SJSA1 (cell line): ENCODE data around the gene MCUB. TPM values are rescaled to one million over a fixed set of nuclear protein-coding genes. Genes with fewer than 3 reads are reported as not detected.

ENCODE experiments used
- DNase-seq, 2 experiments: peaks; one replicate each; pipeline ENCODE4 v3.0.0-alpha.2; 2015 to 2020; ENCODE audit warnings: low spot score in 2 of 2, low read depth in 1 of 2
- H3K27ac ChIP-seq: fragments of 250-450 bp; sonication (Bioruptor Pico); 2 replicates; pipeline ENCODE4 v1.5.1; 2020; ENCODE audit warnings: mild to moderate bottlenecking, moderate library complexity
- H3K27me3 ChIP-seq: fragments of 250-450 bp; sonication (Bioruptor Pico); replicated peaks from 2 replicates; pipeline ENCODE4 v1.5.1; 2020; ENCODE audit warnings: mild to moderate bottlenecking, moderate library complexity
- H3K36me3 ChIP-seq: fragments of 250-450 bp; sonication (Bioruptor Pico); 2 replicates; pipeline ENCODE4 v1.5.1; 2020; ENCODE audit warnings: mild to moderate bottlenecking
- H3K4me1 ChIP-seq: fragments of 250-450 bp; sonication (Bioruptor Pico); replicated peaks from 2 replicates; pipeline ENCODE4 v1.6.1; 2021; ENCODE audit warnings: mild to moderate bottlenecking
- H3K4me3 ChIP-seq: fragments of 250-450 bp; sonication (Bioruptor Pico); 2 replicates; pipeline ENCODE4 v1.5.1; 2020; ENCODE audit warnings: mild to moderate bottlenecking
- H3K9me3 ChIP-seq: fragments of 250-450 bp; sonication (Bioruptor Pico); replicated peaks from 2 replicates; pipeline ENCODE4 v1.5.1; 2020; ENCODE audit warnings: mild to moderate bottlenecking
- total RNA-seq: library from RNA; depleted of rRNA; stranded (reverse); fragments of >200 nt; shearing (Covaris generic); gene quantifications from 2 replicates; pipeline ENCODE4 v1.2.3, GENCODE V29; 2014

Gene MCUB
- total RNA-seq, 1 experiment from 2014 or later = 46.5 TPM

DNA sequence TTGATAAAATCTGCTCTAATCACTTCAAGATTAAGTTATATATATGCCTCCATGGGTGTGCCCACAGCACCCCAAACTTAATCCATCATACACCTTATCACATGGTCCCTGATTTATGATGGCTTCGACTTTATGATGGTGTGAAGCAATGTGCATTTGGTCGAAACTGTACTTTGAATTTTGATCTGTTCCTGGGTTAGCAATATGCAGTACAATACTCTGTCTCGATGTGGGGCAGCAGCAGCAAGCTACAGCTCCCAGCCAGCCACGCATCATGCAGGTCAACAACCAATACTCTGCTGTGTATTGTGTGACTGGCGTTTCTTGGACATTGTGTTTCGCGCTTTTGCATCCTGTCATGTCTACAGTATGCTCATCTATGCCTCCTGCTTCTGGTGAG lies 62.6 kb downstream of the MCUB start:
- H3K36me3 ChIP-seq = no peaks in the 10 kb centered on the region
- H3K4me1 ChIP-seq = no peaks in the 10 kb centered on the region
- no peak for DNase-seq
- no peaks in the 10 kb centered on the region for H3K27me3 ChIP-seq
- H3K4me3 ChIP-seq = no peak overlapping the region
- no peaks in the 10 kb centered on the region for H3K9me3 ChIP-seq
- no peak overlapping the region for H3K27ac ChIP-seq

DNA sequence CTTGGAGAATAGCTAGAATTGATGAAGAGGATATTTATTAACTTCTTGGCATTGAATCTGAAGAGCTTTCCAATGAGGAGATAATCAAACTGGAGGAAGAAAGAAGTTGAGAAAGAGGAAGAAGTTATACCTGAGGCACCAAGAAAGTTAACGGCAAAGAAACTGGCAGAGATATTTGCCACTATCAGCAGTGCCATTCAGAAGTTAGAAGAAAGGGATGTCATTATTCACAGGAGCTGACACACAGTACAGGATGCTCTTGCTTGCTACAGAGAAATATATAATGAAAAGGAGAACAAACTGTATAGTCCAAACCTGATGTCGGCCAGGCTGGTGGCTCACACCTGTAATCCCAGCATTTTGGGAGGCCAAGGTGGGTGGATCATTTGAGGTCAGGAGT lies 64.5 kb downstream of the MCUB start:
- Histone ChIP-seq H3K4me1 (no peaks in the 10 kb centered on the region), H3K36me3 (no peaks in the 10 kb centered on the region), H3K27me3 (no peaks in the 10 kb centered on the region), H3K9me3 (no peaks in the 10 kb centered on the region), H3K4me3 (no peak overlapping the region), H3K27ac (no peak overlapping the region)
- DNase-seq = no peak

DNA sequence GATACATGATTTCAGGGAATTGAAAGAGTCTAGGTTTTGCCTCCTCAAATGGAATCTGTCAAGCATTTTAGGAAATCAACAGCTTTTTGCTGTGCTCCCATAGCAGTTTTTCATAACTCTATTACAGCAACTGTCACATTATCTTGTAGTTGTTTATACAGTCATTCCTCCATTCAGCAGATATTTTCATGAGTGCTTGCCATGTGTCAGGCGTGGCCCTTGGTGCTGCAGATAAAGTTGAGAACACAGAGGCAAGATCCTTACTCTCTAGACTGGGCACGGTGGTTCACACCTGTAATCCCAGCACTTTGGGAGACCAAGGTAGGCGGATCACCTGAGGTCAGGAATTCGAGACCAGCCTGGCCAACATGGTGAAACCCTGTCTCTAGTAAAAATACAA lies 67.3 kb downstream of the MCUB start:
- H3K27me3 ChIP-seq = no peaks in the 10 kb centered on the region
- no peaks in the 10 kb centered on the region for H3K4me1 ChIP-seq
- no peaks in the 10 kb centered on the region for H3K9me3 ChIP-seq
- no peak for DNase-seq
- no peak overlapping the region for H3K27ac ChIP-seq
- H3K4me3 ChIP-seq = no peak overlapping the region
- no peaks in the 10 kb centered on the region for H3K36me3 ChIP-seq

DNA sequence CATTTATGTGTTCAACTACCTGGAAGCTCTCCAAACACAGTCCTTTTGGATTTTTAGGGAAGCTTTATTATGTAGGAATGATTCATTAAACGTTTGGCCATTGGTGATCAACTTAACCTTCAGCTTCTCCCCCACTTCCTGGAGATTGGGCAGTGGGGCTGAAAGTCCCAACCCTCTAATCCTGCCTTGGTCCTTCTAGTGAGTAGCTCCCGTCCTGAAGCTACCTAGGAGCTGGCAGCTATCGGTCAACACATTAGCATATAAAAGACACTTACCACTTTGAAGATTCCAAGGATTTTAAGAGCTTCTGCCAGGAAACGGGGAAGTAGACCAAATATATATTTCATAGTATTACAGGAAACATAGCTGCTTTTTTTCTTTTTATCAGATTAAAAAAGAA lies 69.7 kb downstream of the MCUB start:
- no peaks in the 10 kb centered on the region for H3K4me1 ChIP-seq
- H3K4me3 ChIP-seq = no peak overlapping the region
- DNase-seq = no peak
- H3K27ac ChIP-seq = no peak overlapping the region
- no peaks in the 10 kb centered on the region for H3K36me3 ChIP-seq
- no peaks in the 10 kb centered on the region for H3K27me3 ChIP-seq
- H3K9me3 ChIP-seq = no peaks in the 10 kb centered on the region

DNA sequence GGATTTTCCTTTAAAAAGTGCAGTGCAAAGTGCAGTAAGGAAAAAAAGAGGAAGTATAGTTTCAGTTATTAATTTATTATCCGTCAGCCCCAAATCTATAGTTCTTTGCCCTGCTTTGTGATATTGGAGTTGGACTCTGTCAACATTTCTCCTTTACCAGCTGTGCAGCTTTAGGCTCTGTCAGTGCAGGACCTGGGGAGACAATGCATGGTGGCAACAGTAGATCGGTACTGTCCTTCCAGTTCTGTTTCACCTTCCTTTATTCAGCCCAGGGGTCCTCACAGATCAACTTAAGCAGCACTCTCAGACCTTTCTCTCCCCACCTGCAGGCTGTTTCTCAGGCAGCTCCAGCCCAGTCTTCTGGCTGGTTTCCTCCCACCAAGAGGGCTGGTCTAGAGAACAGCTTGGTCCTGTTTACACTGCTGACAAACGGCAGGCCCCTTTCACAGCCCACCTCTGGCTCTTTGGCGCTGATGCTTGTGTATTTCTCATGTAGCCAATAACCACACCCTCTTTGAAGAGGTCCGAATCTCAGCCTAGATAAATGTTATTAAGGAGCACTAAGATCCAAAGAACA lies 71.6 kb downstream of the MCUB start:
- Histone ChIP-seq H3K27me3 (no peaks in the 10 kb centered on the region), H3K4me1 (no peaks in the 10 kb centered on the region), H3K4me3 (no peak overlapping the region), H3K27ac (no peak overlapping the region), H3K36me3 (no peaks in the 10 kb centered on the region), H3K9me3 (no peaks in the 10 kb centered on the region)
- DNase-seq = no peak

DNA sequence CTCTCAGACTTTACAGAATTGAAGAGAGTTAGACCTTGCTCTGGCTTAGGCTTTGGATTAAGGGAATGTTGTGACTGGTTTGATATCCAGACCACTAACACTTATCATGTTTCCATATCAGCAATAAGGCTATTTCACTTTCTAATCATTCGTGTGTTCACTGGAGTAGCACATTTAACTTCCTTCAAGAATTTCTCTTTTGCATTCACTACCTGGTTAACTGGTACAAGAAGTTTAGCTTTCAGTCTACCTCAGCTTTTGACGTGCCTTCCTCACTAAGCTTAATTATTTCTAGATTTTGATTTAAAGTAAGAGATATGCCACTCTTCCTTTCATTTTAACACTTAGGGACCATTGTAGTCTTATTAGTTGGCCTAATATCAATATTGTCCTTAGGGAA lies 80.6 kb downstream of the MCUB start:
- Histone ChIP-seq H3K4me1 (0 out of 2 replicates have a peak, but pooled peaks cover 3% of the 10 kb centered on the region), H3K36me3 (no peaks in the 10 kb centered on the region), H3K27ac (no peak overlapping the region), H3K9me3 (no peaks in the 10 kb centered on the region), H3K4me3 (no peak overlapping the region), H3K27me3 (no peaks in the 10 kb centered on the region)
- no peak for DNase-seq

DNA sequence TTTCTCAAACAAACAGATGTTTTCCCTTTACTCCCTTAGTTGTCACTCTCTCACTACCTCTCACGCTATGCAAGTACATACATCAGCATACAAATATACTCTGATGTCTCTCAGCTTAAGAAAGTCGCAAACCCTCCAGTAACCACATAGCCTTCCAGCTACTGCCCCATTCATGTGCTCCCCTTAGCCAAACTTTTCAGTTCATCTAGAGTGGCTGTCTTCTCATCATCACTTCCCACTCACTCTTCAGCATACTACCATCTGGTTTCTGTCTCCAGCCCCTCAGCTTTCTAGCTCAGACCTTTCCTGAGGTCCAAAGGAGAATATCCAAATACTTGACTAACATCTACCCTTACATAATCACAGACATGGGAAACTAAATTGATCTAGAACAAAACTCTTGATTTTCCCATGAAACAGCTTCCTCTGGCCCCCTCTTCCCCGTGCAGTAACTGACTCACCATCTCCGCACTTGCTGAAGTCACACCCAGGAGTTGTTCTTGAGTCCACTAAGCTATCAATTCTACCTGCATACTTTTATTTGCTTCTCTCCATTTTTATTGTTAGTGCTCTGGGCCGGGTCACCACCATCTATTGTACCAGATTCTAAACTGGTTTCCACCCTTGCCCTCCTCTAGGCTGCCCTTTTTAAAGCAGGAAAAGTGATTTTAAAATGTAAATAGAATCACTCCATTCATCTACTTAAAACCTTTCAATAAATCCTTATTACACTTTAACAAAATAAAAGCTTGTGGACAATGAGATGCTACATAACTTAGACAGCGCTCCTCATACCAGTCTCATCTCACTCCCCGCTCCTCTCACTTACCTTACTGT lies 86.0 kb downstream of the MCUB start:
- H3K4me1 ChIP-seq = no peaks in the 10 kb centered on the region
- no peak overlapping the region for H3K27ac ChIP-seq
- no peaks in the 10 kb centered on the region for H3K36me3 ChIP-seq
- H3K27me3 ChIP-seq = no peaks in the 10 kb centered on the region
- no peak for DNase-seq
- no peaks in the 10 kb centered on the region for H3K9me3 ChIP-seq
- no peak overlapping the region for H3K4me3 ChIP-seq

DNA sequence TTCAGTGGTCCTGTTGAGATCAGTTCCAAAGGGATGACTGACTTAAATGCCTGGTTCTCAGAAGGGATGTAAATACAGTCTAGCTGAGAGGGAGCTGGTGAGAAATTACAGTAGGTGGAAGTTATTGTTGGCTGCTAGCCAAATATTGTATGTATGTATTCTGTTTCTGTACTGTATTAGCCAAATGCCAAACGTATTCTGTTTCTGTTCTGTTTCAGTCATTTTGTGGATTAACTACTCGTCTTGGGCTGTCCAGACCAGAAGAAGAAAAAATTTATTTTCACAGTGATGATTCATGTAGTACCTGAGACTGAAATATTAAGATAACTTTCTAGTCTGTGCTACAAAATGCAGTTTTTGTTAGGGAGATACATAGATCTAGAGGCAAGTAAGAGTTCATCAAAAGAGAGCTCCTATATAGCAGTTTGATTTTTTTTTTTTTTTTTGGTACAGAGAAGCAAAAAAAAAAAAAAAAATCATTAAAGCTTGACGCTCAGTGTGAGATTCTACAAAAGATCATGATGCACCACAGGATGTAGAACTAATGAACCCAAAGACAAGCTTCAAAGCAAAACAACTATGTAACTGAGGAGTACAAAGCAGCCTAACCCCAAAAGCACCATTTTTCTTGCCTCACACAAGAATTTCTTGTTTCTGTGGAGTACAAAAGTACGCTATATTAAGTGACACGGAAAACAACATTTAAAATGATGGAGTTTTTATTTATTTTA lies 88.4 kb downstream of the MCUB start:
- no peak for DNase-seq
- no peaks in the 10 kb centered on the region for H3K9me3 ChIP-seq
- no peaks in the 10 kb centered on the region for H3K27me3 ChIP-seq
- no peaks in the 10 kb centered on the region for H3K4me1 ChIP-seq
- H3K4me3 ChIP-seq = no peak overlapping the region
- no peak overlapping the region for H3K27ac ChIP-seq
- no peaks in the 10 kb centered on the region for H3K36me3 ChIP-seq

DNA sequence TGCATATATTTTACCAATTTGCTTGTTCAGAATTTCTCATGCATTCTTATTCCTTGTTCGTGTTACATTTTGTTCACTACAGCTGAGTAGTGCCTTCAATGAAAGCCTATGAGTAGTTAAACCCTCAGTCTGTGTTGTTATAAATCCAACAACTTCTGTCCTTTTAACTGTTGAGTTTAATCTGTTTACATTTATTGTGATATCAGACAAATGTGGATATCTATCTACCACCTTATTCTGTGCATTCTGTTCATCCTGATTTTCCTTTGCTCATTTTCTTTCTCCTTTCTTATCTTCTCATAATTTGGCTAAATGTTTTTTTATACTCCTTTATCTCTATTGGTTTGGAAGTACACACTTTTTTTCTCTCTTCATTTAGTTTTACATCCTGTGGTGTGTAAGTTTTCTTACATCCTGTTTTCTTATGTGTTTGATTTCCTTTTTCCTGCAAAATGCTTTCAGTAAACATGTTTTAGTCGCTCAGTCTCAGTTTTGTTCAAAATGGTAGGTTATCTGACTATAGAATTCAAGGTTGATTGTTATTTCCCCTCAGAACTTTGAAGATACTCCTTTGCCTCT lies 89.0 kb downstream of the MCUB start:
- H3K4me1 ChIP-seq = no peaks in the 10 kb centered on the region
- DNase-seq = no peak
- no peaks in the 10 kb centered on the region for H3K27me3 ChIP-seq
- H3K4me3 ChIP-seq = no peak overlapping the region
- H3K27ac ChIP-seq = no peak overlapping the region
- H3K36me3 ChIP-seq = no peaks in the 10 kb centered on the region
- no peaks in the 10 kb centered on the region for H3K9me3 ChIP-seq

DNA sequence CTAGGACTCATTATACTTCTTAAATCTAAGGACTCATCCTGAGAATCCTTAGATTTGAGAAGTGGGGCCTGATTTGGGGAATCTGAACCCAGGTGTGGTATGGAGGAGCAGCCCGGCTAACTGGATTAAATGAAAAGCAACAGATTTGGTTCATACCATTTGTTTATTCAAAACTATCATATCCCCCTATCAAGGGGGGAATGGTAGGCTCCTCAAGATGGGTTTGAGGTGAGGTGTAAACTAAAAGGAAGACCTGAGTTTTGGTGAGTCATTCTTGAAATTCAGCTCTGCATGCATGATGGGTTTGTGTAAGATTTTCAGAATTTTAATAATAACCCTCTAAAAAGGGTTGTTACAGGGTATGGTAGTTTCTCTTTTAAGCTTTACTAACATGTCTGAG lies 89.8 kb downstream of the MCUB start:
- DNase-seq = no peak
- no peaks in the 10 kb centered on the region for H3K9me3 ChIP-seq
- no peak overlapping the region for H3K27ac ChIP-seq
- H3K36me3 ChIP-seq = no peaks in the 10 kb centered on the region
- no peaks in the 10 kb centered on the region for H3K4me1 ChIP-seq
- no peaks in the 10 kb centered on the region for H3K27me3 ChIP-seq
- no peak overlapping the region for H3K4me3 ChIP-seq

DNA sequence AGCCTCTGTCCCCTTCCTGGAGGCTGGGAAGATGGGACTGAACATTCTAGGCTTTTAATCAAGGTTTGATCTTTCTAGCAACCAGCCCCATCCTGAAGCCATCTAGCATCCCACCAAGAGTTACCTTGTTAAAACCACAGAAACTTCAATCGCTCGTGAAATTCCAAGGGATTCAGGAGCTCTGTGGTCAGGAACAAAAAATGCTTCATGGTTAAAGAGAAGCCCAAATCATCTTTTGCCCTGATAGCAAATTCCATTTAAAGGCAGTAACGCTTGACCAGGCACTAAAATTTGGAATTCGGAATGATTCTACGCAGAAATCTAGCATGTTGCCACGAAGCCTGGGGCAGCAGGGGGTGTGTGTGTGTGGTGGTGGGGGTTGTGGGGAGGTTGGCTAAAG lies 95.3 kb downstream of the MCUB start:
- Histone ChIP-seq H3K27ac (no peak overlapping the region), H3K9me3 (no peaks in the 10 kb centered on the region), H3K4me1 (no peaks in the 10 kb centered on the region), H3K4me3 (no peak overlapping the region), H3K27me3 (no peaks in the 10 kb centered on the region), H3K36me3 (no peaks in the 10 kb centered on the region)
- no peak for DNase-seq

DNA sequence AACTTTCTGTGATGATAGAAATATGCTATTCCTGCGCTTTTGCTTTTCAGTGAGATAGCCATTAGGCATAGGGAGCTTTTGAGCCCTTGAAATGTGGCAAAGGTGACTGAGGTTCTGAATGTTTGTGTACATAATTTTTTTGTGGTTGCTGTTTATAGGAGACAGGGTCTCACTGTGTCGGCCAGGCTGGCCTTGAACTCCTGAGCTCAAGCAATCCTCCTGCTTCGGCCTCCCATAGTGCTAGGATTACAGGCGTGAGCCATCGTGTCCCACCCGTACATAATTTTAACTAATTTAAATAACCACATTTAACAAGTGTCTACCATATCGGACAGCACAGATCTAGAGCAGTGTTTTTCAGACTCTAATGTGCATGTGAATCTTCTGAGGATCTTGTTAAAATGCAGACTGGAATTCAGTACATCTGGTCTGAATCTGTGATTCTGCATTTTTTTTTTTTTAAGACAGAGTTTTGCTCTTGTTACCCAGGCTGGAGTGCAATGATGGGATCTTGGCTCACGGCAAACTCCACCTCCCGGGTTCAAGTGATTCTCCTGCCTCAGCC lies 97.9 kb downstream of the MCUB start:
- Histone ChIP-seq H3K27me3 (no peaks in the 10 kb centered on the region), H3K36me3 (no peaks in the 10 kb centered on the region), H3K4me3 (no peak overlapping the region), H3K9me3 (0 out of 2 replicates have a peak, but pooled peaks cover 2% of the 10 kb centered on the region), H3K27ac (no peak overlapping the region), H3K4me1 (no peaks in the 10 kb centered on the region)
- no peak for DNase-seq

DNA sequence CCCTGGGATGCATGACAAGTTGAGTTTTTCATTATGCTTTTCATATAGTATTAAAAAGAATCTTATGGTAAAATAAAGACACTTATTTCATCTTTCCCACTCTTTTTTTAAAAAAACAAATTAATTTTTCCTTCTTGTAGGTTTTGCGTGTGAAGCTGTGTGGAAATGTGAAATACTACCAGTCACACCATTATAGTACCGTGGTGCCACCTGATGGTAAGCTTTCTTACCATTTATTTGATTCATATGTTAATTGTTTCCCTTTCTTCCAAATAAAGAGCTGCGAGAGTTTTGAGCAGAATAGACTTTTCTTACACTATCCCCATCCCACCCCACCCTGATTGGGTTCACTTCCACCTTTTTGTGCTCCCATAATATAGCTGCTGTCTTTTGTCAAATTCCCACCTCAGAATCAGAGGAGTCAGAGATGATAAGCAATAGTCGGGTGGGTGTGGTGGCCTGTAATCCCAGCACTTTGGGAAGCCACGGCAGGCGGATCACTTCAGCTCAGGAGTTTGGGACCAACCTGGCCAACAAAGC lies 98.9 kb downstream of the MCUB start:
- H3K36me3 ChIP-seq = no peaks in the 10 kb centered on the region
- H3K27ac ChIP-seq = no peak overlapping the region
- H3K9me3 ChIP-seq = 0 out of 2 replicates have a peak, but pooled peaks cover 2% of the 10 kb centered on the region
- no peak overlapping the region for H3K4me3 ChIP-seq
- no peaks in the 10 kb centered on the region for H3K4me1 ChIP-seq
- no peak for DNase-seq
- no peaks in the 10 kb centered on the region for H3K27me3 ChIP-seq
